ENCODE results near the gene ZNF335.

Gene ZNF335

DNA sequence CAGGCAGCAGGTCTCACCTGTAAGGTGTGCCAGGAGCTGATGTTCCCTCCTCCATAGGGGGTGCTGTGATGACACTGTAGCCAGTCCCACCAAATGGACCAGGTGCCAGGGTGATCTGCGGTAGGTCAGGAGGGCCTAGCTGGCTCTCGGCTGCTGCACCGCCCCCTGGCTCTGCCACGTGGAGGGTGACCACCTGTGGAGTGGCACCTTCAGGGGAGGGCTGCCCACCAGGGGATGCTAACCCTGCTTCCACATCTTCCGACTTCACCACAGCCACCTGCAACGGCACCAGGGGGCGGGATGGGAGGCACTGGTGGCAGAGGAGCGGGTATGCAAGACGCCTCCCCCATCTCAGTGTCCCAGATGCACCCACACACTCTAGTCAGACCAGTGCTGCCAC is 18.3 kb downstream of the ZNF335 start:
- ChIA-PET CTCF (interaction anchor here (0.6 to 2.3 kb wide), 4 partner anchors 9 to 524 kb away, joined by 3 to 12 read pairs (median 3); no protein-coding TSS in a partner anchor), POLR2A (ENCODE audit: low non-redundant PET) (interaction anchor here (1.5 kb wide), 1 partner anchor 19 kb away, joined by 10 read pairs; no protein-coding TSS in a partner anchor)
- DNase-seq (ENCODE audit: low spot score), result no peak

DNA sequence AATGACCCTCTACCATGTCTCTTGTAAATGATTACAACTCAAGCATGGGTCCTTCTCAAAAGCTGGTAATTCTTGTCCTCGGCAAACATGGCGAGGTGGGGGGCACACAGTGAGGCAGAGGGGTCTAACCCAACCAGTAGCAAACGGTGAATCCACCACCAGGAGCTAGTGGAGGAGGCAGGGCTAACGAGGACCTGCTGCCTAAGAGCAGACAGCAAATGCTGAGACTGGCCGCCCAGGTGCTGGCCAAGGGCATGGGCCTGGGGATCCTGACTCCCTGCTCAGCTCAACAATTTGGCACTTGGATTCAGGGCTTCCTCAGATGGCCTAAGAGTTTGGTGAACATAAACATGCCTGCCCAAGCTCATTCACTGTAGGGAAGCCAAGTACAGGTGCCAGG is 19.1 kb downstream of the ZNF335 start:
- no peak for DNase-seq (ENCODE audit: low spot score)
- ChIA-PET POLR2A (ENCODE audit: low non-redundant PET) (interaction anchor here (1.5 kb wide), 1 partner anchor 18 kb away, joined by 10 read pairs; no protein-coding TSS in a partner anchor), CTCF (interaction anchor here (0.6 to 2.3 kb wide), 3 partner anchors 8 to 590 kb away, joined by 3 to 12 read pairs (median 3); partner anchors contain the start of gene SYS1)
- H3K27ac ChIP-seq, result no peak overlapping the region
- TF ChIP-seq, protein P1, sequence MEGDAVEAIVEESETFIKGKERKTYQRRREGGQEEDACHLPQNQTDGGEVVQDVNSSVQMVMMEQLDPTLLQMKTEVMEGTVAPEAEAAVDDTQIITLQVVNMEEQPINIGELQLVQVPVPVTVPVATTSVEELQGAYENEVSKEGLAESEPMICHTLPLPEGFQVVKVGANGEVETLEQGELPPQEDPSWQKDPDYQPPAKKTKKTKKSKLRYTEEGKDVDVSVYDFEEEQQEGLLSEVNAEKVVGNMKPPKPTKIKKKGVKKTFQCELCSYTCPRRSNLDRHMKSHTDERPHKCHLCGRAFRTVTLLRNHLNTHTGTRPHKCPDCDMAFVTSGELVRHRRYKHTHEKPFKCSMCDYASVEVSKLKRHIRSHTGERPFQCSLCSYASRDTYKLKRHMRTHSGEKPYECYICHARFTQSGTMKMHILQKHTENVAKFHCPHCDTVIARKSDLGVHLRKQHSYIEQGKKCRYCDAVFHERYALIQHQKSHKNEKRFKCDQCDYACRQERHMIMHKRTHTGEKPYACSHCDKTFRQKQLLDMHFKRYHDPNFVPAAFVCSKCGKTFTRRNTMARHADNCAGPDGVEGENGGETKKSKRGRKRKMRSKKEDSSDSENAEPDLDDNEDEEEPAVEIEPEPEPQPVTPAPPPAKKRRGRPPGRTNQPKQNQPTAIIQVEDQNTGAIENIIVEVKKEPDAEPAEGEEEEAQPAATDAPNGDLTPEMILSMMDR (conservative IDR thresholded peaks at IDR 0.05; ENCODE audit: low read depth), result no peak

More for the DNA sequence above, 18.3 kb downstream of the ZNF335 start:
- H3K27ac ChIP-seq, result no peak overlapping the region
- TF ChIP-seq, protein P1 (conservative IDR thresholded peaks at IDR 0.05; ENCODE audit: low read depth), result no peak

DNA sequence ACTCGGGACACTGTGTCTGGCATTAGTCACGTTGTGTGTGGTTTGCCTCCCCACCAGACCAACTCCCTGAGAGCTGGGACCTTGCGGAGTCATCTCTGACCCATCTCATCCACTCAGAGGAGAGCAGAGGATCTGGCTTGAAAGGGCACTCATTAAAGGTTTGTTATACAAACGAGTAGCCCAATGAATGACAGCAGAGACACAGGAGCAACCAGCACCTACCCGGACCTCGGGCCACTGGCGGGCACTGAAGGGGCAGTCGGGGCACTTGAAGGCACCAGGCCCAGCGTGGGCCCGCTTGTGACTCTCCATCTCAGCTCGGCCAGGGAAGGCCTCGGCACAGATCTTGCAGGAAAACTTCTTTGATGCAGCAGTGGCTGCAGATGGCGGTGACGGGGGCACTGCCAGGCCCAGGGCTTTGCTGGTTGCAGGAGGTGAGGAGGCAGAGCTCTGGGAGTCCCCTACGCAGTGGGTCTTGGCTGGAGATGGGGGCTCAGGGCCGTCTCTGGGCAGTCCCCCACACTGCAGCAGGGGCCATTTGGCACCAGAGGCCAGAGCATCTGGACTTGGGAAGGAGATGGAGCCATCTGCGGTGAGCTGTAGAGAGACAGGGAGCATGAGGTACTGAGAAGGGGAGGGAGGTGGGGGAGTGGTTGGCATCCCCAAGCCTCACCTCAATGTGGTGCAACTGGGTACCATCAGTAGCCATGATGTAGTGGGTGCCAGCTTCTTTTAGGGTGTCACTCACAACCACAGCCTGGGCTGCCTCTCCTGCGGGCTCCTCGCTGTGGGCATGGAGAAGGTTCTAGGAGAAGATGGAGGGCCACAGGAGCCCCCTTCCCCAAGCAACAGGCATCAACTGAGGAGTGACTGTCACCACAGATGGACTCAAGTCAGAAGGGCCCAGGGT is 19.8 kb downstream of the ZNF335 start:
- TF ChIP-seq, protein P1 (conservative IDR thresholded peaks at IDR 0.05; ENCODE audit: low read depth), result no peak
- no peak for DNase-seq (ENCODE audit: low spot score)
- CTCF ChIA-PET, result interaction anchor here (0.6 to 2.3 kb wide), 4 partner anchors 7 to 589 kb away, joined by 3 to 12 read pairs (median 3); partner anchors contain the start of gene SYS1
- H3K27ac ChIP-seq, result peak overlapping the region; percentile 86
- POLR2A ChIA-PET (ENCODE audit: low non-redundant PET), result interaction anchor here (1.5 kb wide), 1 partner anchor 17 kb away, joined by 10 read pairs; no protein-coding TSS in a partner anchor

DNA sequence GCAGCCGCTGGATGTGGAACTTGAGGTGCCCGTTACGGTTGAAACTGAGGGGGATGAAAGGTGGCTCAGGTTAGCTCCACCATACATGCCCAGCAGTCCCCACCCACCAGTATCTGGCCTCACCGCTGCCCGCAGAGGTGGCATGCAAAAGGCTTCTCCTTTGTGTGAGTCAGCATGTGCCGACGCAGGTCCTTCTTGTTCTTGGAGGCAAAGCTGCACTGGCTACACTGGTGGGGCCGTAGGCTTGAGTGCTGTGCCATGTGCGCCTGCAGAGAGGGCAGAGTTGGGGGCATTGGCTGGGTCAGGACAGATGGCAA is 21.7 kb downstream of the ZNF335 start:
- TF ChIP-seq, protein P1 (conservative IDR thresholded peaks at IDR 0.05; ENCODE audit: low read depth), result no peak
- ChIA-PET POLR2A (ENCODE audit: low non-redundant PET) (interaction anchor here (5.6 kb wide), 1 partner anchor 16 kb away, joined by 35 read pairs; the partner anchor contains the start of gene PCIF1), CTCF (interaction anchor here (3.4 kb wide), 1 partner anchor 19 kb away, joined by 19 read pairs; no protein-coding TSS in a partner anchor)
- peak overlapping the region; percentile 86 for H3K27ac ChIP-seq
- DNase-seq (ENCODE audit: low spot score), result no peak

DNA sequence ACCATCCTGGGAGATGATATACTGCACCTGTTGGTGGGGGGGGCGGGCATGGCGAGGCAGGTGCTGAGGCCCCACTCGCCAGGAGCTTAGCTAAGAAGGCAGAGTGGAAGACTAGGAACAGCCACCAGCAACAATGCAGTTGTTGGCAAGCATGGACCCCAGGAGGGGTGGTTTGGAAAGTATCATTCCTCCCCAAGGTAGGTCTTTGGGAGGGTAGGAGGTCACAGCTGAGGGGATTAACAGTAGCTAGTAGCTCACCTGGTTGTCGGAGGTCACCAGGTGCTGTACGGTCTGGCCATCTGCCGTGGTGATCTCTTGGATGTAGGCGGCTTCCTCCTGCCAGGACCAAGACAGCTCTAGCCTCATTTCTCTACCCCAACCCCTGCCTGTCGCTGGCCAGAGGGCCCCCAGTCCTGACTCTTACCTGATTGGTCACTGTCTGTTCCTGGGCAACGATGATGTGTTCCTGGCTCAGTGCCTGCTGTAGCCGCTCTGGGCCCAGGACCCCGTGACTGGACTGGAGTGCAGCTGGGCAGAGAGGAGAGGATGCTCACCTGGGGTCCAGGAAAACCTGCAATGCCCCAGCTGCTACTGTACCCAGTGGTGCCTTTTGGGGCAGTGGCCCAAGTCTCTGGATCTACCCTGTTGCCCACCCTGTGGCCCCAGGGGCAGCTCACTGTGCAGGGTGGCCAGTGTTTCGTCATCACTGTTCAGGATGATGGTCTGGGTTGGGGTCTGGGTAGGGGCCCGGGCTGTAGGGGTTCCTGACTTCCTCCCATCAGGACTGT is 22.3 kb downstream of the ZNF335 start:
- CTCF ChIA-PET, result interaction anchor here (0.6 to 3.4 kb wide), 2 partner anchors 20 to 27 kb away, joined by 4 to 19 read pairs; no protein-coding TSS in a partner anchor
- POLR2A ChIA-PET (ENCODE audit: low non-redundant PET), result interaction anchor here (5.6 kb wide), 1 partner anchor 15 kb away, joined by 35 read pairs; the partner anchor contains the start of gene PCIF1
- no peak for DNase-seq (ENCODE audit: low spot score)
- H3K27ac ChIP-seq, result peak overlapping the region; percentile 86
- TF ChIP-seq, protein P1 (conservative IDR thresholded peaks at IDR 0.05; ENCODE audit: low read depth), result no peak
